Keratinocyte (primary cell): Measurements from ENCODE around the gene CDKAL1. TPM values are rescaled to one million over a fixed set of nuclear protein-coding genes. Genes with fewer than 3 reads are reported as not detected.

Source experiments
- DNase-seq: peaks from one replicate; pipeline ENCODE4 v3.0.0-alpha.2; 2011; ENCODE audit warnings: low read depth, missing footprints, low spot score
- FAIRE-seq: peaks from 2 replicates; lab custom pipeline; 2011; peaks lifted over from hg19 to GRCh38; lab: Jason Lieb, UNC
- H2AFZ ChIP-seq: 2 replicates; pipeline ENCODE4 v1.6.0; 2012; ENCODE audit warnings: low read length, control low read depth, inconsistent platforms; ENCODE audit not compliant: control insufficient read depth
- H3K27ac ChIP-seq: 2 replicates; pipeline ENCODE4 v1.5.1; 2011; ENCODE audit warnings: low read length; ENCODE audit not compliant: control insufficient read depth, insufficient read depth
- H3K27me3 ChIP-seq: 3 replicates; pipeline ENCODE4 v1.6.0; 2011; ENCODE audit warnings: low read length; ENCODE audit not compliant: control insufficient read depth, insufficient read depth; ENCODE audit errors: extremely low read depth
- H3K36me3 ChIP-seq, 2 experiments: 2 replicates in 1 of 2; 3 replicates in 1 of 2; pipeline ENCODE4 v1.5.1; 2011; ENCODE audit warnings: low read length in 2 of 2, mild to moderate bottlenecking in 1 of 2; ENCODE audit not compliant: control insufficient read depth in 2 of 2, insufficient read depth in 2 of 2; ENCODE audit errors: extremely low read depth in 1 of 2
- H3K4me1 ChIP-seq: 3 replicates; pipeline ENCODE4 v1.5.1; 2011; ENCODE audit warnings: low read length; ENCODE audit not compliant: control insufficient read depth, insufficient read depth; ENCODE audit errors: extremely low read depth
- H3K4me2 ChIP-seq: 3 replicates; pipeline ENCODE4 v1.6.0; 2011; ENCODE audit warnings: low read depth, low read length; ENCODE audit not compliant: control insufficient read depth, insufficient read depth; ENCODE audit errors: extremely low read depth
- H3K4me3 ChIP-seq, 3 experiments: fragments of 200-600 bp in 1 of 3; sonication (generic) in 1 of 3; 2 replicates in 2 of 3; 3 replicates in 1 of 3; pipeline ENCODE4 v1.5.1; 2011 to 2016; ENCODE audit warnings: low read length in 3 of 3, mild to moderate bottlenecking in 3 of 3, control low read depth in 2 of 3, inconsistent platforms in 1 of 3, low read depth in 1 of 3, mixed read lengths in 1 of 3, mixed run types in 1 of 3, moderate library complexity in 1 of 3; ENCODE audit not compliant: control insufficient read depth in 2 of 3, insufficient read depth in 2 of 3; ENCODE audit errors: extremely low read depth in 1 of 3
- H3K79me2 ChIP-seq: 2 replicates; pipeline ENCODE4 v1.6.0; 2012; ENCODE audit warnings: low read length; ENCODE audit not compliant: control insufficient read depth, insufficient read depth
- H3K9ac ChIP-seq: 3 replicates; pipeline ENCODE4 v1.6.0; 2011; ENCODE audit warnings: low read length; ENCODE audit not compliant: control insufficient read depth, insufficient read depth; ENCODE audit errors: extremely low read depth
- H3K9me1 ChIP-seq: 3 replicates; pipeline ENCODE4 v1.6.0; 2011; ENCODE audit warnings: low read length; ENCODE audit not compliant: control insufficient read depth, insufficient read depth; ENCODE audit errors: extremely low read depth
- H3K9me3 ChIP-seq: 2 replicates; pipeline ENCODE4 v1.5.1; 2012; ENCODE audit warnings: low read depth, low read length; ENCODE audit not compliant: control insufficient read depth
- H4K20me1 ChIP-seq: 3 replicates; pipeline ENCODE4 v1.6.0; 2011; ENCODE audit warnings: low read length; ENCODE audit not compliant: control insufficient read depth, insufficient read depth; ENCODE audit errors: extremely low read depth
- EZH2 ChIP-seq: IDR thresholded peaks from one replicate; pipeline ENCODE4 v1.6.1; 2012; ENCODE audit warnings: inconsistent platforms, mild to moderate bottlenecking, low read length, moderate library complexity
- dilution Hi-C: fragments of 300-500 bp; cut with MboI; formaldehyde crosslinking; loops from one replicate; pipeline ENCODE4 v1.7.0; 2020; ENCODE audit warnings: low sequenced_read_pairs; ENCODE audit not compliant: extremely low pct_ligation_motif_present
- polyA plus RNA-seq, 5 experiments: library from polyadenylated mRNA; depleted of rRNA in 3 of 5; stranded (reverse) in 3 of 5; stranded (forward) in 1 of 5; unstranded in 1 of 5; fragments of >200 nt; gene quantifications; 1 replicate in 1 of 5; 2 replicates in 3 of 5; 3 replicates in 1 of 5; pipeline versions ENCODE4 v1.2.1 to v1.2.3, GENCODE V29; 2011 to 2012; ENCODE audit warnings: missing spikeins in 2 of 5, low read depth in 1 of 5, low replicate concordance in 1 of 5
- TF ChIP-seq, protein P1 (sequence below), 3 experiments: IDR thresholded peaks in 1 of 3; conservative IDR thresholded peaks in 1 of 3; optimal IDR thresholded peaks in 1 of 3; 2 replicates in 2 of 3; 3 replicates in 1 of 3; pipeline versions ENCODE3 to v1.5.1; 2011; ENCODE audit warnings: low read length in 3 of 3, mild to moderate bottlenecking in 3 of 3, moderate library complexity in 2 of 3, control low read depth in 1 of 3, inconsistent platforms in 1 of 3; ENCODE audit not compliant: insufficient read depth in 2 of 3; ENCODE audit errors: extremely low read depth in 1 of 3

The CDKAL1 gene
- polyA plus RNA-seq, 1 donor (not counting 4 experiments of a cell fraction or from before 2014, with no cell fraction given), result 5.6 TPM

DNA sequence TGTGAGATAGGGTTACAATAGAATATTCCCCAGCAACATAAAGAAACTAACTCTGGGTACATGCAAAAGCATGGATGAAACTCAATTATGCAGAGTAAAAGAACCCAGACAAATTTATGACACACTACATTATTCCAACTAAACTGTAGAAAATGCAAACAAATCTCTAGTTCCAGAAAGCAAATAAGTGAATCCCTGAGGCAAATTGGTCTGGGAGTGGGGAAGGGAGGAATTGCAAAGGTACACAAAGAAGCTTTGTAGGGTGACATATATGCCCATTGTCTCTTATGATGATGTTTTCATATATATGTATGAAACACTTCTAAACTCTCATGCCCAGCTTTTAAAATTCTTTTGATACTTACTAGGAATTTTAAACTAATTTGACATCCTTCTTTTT, 266.0 kb downstream of the CDKAL1 start:
- Histone ChIP-seq H3K9ac (no peak overlapping the region), H3K9me1 (no peaks in the 10 kb centered on the region), H3K27ac (no peak overlapping the region), H3K4me2 (no peak overlapping the region), H3K36me3 (no peaks in the 10 kb centered on the region), H3K79me2 (no peaks in the 10 kb centered on the region), H2AFZ (no peak overlapping the region), H4K20me1 (no peaks in the 10 kb centered on the region), H3K4me3 (no peak overlapping the region), H3K27me3 (no peaks in the 10 kb centered on the region), H3K4me1 (no peaks in the 10 kb centered on the region), H3K9me3 (no peaks in the 10 kb centered on the region)
- dilution Hi-C loops, result no loop called here
- TF ChIP-seq, protein P1, sequence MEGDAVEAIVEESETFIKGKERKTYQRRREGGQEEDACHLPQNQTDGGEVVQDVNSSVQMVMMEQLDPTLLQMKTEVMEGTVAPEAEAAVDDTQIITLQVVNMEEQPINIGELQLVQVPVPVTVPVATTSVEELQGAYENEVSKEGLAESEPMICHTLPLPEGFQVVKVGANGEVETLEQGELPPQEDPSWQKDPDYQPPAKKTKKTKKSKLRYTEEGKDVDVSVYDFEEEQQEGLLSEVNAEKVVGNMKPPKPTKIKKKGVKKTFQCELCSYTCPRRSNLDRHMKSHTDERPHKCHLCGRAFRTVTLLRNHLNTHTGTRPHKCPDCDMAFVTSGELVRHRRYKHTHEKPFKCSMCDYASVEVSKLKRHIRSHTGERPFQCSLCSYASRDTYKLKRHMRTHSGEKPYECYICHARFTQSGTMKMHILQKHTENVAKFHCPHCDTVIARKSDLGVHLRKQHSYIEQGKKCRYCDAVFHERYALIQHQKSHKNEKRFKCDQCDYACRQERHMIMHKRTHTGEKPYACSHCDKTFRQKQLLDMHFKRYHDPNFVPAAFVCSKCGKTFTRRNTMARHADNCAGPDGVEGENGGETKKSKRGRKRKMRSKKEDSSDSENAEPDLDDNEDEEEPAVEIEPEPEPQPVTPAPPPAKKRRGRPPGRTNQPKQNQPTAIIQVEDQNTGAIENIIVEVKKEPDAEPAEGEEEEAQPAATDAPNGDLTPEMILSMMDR (optimal IDR thresholded peaks at IDR 0.05 in 1 of 3, IDR thresholded peaks at IDR 0.05 in 1 of 3, conservative IDR thresholded peaks at IDR 0.05 in 1 of 3; ENCODE audit: extremely low read depth in 1 of 3, insufficient read depth in 2 of 3, low read length in 3 of 3), result no peak
- TF ChIP-seq EZH2, result no peak
- DNase-seq (no peak), FAIRE-seq (no peak)

DNA sequence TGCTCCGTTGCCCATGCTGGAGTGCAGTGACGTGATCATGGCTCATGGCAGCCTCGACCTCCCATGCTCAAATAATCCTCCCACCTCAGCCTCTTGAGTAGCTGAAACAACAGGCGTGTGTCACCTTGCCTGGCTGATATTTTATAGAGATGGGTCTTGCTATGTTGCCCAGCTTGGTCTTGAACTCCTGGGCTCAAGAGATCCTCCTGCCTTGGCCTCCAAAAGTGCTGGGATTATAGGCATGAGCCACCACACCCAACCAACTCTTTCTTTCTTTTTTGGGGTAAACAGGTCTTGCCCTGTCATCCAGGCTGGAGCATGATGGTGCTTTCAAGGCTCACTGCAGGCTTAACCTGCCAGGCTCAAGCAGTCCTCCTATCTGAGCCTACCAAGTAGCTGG, 266.4 kb downstream of the CDKAL1 start:
- Histone ChIP-seq H3K27me3 (no peaks in the 10 kb centered on the region), H2AFZ (no peak overlapping the region), H3K4me2 (no peak overlapping the region), H3K27ac (no peak overlapping the region), H4K20me1 (no peaks in the 10 kb centered on the region), H3K9ac (no peak overlapping the region), H3K79me2 (no peaks in the 10 kb centered on the region), H3K4me1 (no peaks in the 10 kb centered on the region), H3K4me3 (no peak overlapping the region), H3K9me3 (no peaks in the 10 kb centered on the region), H3K36me3 (no peaks in the 10 kb centered on the region), H3K9me1 (no peaks in the 10 kb centered on the region)
- FAIRE-seq (no peak), DNase-seq (no peak)
- TF ChIP-seq, protein P1 (optimal IDR thresholded peaks at IDR 0.05 in 1 of 3, IDR thresholded peaks at IDR 0.05 in 1 of 3, conservative IDR thresholded peaks at IDR 0.05 in 1 of 3; ENCODE audit: extremely low read depth in 1 of 3, insufficient read depth in 2 of 3, low read length in 3 of 3), result no peak
- no peak for TF ChIP-seq EZH2
- dilution Hi-C loops, result no loop called here
